GM19238 (cell line): ENCODE measurements around the gene SLC22A3.

Source experiments
- DNase-seq: peaks from one replicate; pipeline ENCODE4 v3.0.0; 2011; ENCODE audit warnings: low spot score; ENCODE audit not compliant: insufficient read length

The SLC22A3 gene

GRCh38 chr6:160412993-160413392 is 64.8 kb downstream of the SLC22A3 start:
- DNase-seq = no peak

- no peak for DNase-seq
These were observed 69.0 kb downstream of the SLC22A3 start for GRCh38 chr6:160417146-160417545.

DNA sequence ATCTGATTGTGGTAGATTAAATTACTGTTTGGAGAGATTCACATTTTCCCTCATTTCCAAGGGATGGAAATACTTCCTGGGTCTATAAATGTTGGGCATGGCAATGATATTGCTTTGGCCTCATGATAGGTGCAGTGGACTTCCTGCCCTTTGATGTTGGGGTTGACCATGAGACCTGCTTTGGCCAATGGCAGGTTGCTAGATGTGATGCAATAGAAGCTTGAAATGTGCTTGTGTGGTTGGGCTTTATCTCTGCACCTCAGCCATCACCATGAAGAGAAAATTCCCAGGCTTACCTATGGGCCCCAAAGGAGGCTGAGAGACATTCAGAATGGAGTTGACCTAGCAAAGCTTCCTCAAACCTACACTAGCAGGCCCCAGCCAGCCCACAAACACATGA is 69.4 kb downstream of the SLC22A3 start:
- no peak for DNase-seq

GRCh38 chr6:160418370-160418769 is 70.2 kb downstream of the SLC22A3 start:
- DNase-seq = no peak

GRCh38 chr6:160419488-160419887 is 71.3 kb downstream of the SLC22A3 start:
- no peak for DNase-seq

- DNase-seq = no peak
These were observed 72.2 kb downstream of the SLC22A3 start for GRCh38 chr6:160420253-160420968.

GRCh38 chr6:160420969-160421556 is 72.9 kb downstream of the SLC22A3 start:
- no peak for DNase-seq

GRCh38 chr6:160421854-160422253 is 73.7 kb downstream of the SLC22A3 start:
- no peak for DNase-seq

DNA sequence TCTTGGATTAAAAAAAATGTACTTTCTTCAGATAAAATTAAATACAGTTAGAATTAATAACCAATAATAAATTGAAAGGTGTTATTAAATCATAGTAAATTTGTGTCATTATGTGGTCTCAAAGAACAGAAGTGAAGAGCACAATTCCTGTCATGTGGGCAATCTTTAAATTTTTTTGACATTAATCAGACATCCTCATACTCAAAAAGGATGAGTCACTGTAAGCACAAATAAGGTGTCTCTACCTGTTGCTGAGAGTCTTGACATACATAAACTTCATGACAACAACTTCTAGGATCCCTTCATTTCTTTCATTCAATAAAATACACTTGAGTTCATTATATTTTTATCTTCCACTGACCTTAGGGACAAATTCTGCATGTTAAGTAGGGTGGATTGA is 76.1 kb downstream of the SLC22A3 start:
- no peak for DNase-seq

DNA sequence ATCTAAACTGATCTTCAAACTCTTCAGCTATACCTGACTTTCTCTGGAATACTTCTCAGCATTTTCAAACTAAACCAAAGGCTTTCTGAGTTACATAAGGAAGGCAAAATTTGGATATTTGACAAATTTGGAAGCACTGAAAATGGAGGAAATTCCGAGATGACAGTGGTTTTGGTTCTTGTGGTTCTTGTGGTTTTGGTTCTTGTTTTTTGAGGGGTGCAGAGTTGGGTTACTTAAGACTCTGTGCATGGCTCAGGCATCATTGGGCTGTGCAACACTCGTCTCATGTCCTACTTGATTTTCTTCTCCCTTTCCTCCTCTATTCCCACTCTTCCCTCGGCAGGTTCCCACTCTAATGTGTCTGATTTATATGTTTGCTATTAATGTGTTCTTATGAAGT is 78.0 kb downstream of the SLC22A3 start:
- DNase-seq = no peak

DNA sequence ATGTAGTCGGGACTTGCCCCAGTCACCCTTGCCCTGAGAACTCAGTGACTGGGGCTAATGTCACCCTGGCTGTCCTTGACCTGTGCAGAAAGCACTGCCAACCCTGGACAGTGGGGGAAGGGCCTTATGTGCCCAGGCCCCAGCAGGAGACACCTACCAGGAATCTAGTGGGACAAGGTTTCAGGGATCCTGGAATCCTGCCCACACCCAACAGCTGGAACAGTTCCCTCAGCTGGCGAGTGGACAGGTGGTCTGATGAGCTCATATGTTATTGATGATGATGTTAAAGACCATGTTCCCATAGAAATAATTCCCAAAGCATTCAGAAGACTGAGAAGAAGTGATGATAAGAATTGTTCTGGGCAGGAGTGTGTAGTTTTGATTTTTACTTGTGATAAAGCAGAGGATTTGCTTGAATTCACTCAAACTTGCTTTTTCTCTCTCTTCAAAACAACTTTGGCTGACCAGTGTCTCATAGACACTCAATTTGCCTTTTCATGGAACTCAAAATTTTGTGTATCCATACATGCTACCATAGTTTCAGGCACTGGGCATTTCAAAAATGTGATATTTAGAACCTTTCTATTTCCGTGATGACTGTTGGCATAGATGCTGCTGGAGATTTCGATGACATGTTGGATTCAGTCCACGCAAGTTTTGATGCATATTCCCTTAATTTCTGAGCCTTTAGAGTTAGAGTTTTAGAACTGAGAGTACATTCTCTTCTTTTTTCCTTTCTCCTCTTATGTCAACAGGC is 79.3 kb downstream of the SLC22A3 start:
- DNase-seq = no peak

DNA sequence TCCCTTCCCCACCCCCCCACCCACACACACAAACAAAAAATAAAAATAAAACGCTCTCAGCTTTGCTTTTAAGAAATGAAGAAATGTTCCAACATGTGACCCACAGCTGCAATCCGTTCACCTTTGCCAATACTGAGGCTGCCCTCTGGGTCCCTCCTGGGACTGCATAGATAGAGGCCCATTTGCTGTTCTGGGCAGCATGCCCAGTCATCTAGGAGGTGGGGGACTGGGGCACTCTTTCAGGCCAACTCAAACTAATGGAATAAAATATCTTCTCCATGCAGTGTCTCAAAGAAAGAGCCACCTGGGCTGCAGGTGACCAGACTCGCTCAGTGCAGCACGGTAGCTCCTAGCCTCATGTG is 79.9 kb downstream of the SLC22A3 start:
- DNase-seq = no peak

DNA sequence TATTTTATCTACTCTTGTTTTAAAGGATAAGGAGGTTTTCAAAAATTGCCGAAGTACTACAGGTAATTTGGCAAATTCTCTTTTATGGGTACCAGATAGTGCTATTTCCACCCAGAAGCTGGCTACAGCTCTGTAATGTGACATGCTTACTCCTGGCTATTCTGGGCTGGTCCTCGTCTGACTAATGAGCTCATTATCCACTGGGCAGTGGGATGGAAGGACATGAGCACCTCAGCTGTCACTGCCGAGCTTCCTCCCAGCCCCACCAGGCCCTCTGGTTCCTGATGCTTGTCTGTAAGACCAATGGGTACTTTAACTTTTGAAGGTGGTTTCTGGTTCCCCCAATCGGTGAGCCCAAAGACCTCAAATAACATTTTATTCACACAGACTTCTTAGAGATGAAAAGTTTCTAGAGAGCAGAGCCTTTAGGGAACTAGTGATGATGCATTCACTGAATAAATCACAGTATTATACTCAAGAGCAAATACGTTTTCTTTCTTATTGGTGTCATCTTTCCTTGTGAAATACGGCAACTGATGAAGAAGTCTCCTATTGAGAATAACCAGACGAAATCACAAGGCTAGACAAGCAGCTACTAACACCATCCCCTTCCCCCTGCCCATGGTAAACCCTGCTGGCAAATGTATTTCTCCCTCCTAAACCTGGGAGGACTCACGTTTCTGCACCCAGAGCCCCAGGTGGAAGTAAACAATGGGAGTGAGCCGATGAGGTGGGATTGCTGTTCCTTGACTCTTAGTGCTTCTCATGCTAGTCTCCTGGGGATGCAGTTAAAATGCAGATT is 80.8 kb downstream of the SLC22A3 start:
- DNase-seq = no peak

- no peak for DNase-seq
These were observed 81.4 kb downstream of the SLC22A3 start for GRCh38 chr6:160429620-160429895.

DNA sequence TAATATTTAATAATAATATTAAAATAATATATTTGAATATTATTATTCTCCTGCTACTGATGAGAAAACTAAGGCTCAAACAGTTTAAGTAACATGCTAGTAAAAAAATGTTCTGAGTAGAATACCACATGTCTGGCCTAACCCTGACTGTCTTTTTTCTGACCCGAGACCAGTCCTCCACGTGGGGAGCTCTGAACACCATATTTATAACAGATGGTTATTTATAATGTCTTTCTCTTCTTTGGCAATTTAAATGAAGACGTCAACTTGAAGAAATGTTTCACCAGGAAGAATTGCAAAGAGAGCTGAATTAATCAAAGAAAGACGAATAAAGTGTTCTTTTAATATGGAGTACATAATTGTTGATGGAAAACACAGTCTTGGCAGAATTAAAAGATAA is 82.0 kb downstream of the SLC22A3 start:
- no peak for DNase-seq

GRCh38 chr6:160430751-160431150 is 82.6 kb downstream of the SLC22A3 start:
- no peak for DNase-seq

- no peak for DNase-seq
These were observed 83.0 kb downstream of the SLC22A3 start for GRCh38 chr6:160431226-160431625.

DNA sequence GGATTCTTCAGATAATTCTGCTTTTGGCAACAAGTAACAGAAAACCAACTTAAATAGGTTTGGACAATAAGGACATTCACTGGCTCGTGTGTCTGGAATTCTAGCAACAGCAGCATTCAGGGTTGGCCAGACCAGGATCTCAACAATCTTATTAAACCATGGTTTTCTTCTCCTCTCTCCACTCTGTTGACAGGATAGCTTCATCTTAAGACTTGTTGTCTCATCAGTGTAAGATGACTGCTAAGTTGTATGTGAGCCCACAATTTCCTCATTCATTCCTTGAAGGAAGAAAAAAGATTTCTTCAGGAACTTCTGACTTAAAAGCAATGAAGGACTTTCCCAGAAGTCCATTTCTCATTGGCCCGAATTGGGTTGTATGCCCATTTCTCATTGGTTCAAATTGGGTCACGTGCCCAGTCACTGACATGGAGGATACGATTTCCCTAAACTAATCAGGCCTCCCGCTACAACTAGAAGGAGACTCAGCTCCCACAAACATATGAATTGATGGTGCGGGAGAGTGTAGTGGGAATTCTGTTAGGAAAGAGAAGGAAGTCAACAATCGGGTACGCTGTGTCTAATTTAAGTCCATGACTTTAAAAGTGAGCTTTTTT is 83.7 kb downstream of the SLC22A3 start:
- DNase-seq = no peak

DNA sequence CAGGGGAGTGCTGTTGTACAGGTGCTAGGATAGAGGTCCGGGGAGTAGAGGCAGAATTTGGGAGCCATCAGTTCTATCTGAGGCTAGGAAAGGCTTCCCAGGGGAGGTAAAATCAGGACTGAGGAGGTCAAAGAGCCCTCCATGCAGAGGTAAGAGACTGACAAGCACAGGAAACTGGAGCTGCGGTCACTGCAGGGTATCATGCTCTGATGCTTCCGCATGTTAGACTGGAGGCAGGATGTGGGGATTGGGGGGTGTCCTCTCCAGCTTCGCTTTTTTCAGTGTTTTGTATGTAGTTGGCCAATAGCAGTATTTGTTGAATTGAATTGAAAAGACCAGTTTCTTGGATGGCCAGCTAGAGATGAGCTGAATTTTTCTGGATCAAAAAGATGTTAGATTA is 87.8 kb downstream of the SLC22A3 start:
- no peak for DNase-seq

GRCh38 chr6:160437154-160437553 is 89.0 kb downstream of the SLC22A3 start:
- no peak for DNase-seq

DNA sequence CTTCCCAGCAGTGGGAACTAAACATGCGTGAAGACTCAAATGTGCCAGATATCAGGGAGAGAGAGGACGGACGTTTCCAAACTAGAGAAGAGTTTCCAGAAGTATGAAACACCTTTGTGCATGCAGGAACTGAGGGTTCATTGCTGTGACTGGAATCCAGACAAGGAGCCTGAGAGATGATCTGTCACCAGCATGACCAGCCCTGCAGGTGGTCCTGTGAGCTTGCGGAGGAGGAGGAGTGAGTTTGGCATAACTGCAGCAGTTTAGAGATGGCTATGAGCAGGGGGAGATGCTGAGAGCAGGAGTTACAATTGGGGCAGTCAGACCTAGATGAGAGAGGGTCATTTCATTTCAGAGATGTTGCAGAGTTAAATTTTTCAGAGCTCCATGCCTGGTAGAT is 89.6 kb downstream of the SLC22A3 start:
- no peak for DNase-seq

GRCh38 chr6:160438481-160438880 is 90.3 kb downstream of the SLC22A3 start:
- no peak for DNase-seq
